ENCODE data around the gene ACTG1. TPM values are rescaled to one million over a fixed set of nuclear protein-coding genes. Genes with fewer than 3 reads are reported as not detected.

ACTG1 gene
- total RNA-seq, 1 donor from 2014 or later, result 1,613 TPM

DNA sequence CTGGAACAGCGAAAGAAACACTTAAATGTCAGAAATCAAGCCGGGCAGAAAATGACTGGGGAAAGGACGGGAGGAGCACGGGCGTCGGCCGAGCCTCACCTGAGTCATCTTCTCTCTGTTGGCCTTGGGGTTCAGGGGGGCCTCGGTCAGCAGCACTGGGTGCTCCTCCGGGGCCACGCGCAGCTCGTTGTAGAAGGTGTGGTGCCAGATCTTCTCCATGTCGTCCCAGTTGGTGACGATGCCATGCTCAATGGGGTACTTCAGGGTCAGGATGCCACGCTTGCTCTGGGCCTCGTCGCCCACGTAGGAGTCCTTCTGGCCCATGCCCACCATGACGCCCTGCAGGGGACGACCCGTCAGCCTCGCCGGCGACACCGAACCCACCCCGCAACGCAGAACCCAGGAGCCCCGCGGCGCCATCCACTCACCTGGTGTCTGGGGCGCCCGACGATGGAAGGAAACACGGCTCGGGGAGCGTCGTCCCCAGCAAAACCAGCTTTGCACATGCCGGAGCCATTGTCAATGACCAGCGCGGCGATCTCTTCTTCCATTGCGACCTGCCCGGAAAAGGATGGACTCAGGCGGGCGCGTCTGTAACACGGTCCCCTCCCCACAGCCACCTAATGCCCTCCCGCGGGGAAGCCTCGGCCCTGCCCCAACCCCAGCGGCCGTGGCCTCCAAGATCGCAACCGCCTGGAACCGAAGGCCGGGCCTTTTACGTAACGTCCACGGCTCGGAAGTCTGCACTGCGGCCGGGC is 616 bp downstream of the ACTG1 start:
- H3K36me3 ChIP-seq (ENCODE audit: control insufficient read depth in 3 of 3, insufficient read depth in 3 of 3, low read length in 3 of 3), result peaks cover 33 to 38% (median 35%) of the 10 kb centered on the region in 3 donors
- H3K4me3 ChIP-seq (ENCODE audit: low read length in 3 of 3), result peak overlapping the region; percentile 92 to 97 (median 94)
- peaks cover 35 to 57% (median 38%) of the 10 kb centered on the region in 3 donors for H3K4me1 ChIP-seq (ENCODE audit: control insufficient read depth in 3 of 3, insufficient read depth in 3 of 3, low read length in 3 of 3)
- peak overlapping the region; percentile 89 to 93 (median 93) for H3K9ac ChIP-seq (ENCODE audit: low read depth in 1 of 3, low read length in 3 of 3)
- H3K27me3 ChIP-seq (ENCODE audit: control insufficient read depth in 3 of 3, insufficient read depth in 3 of 3, low read length in 3 of 3), result no peaks in the 10 kb centered on the region
- H3K27ac ChIP-seq (ENCODE audit: low read depth, low read length), result peak overlapping the region; percentile 90
- peaks cover 0 to 2% (median 0%) of the 10 kb centered on the region in 3 donors for H3K9me3 ChIP-seq (ENCODE audit: control insufficient read depth in 3 of 3, low read length in 3 of 3)

DNA sequence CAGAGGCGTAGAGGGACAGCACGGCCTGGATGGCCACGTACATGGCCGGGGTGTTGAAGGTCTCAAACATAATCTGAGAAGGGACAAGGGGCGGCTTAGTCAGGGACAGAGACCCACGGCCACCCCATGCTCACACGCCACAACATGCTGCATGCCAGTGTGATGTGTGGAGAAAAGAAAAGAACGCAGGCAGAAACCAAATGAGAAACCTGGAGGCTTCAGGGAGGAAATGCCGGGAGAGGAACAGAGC is 1.1 kb downstream of the ACTG1 start:
- H3K4me3 ChIP-seq (ENCODE audit: low read length in 3 of 3), result peak overlapping the region; percentile 92 to 97 (median 94)
- H3K36me3 ChIP-seq (ENCODE audit: control insufficient read depth in 3 of 3, insufficient read depth in 3 of 3, low read length in 3 of 3), result peaks cover 33 to 38% (median 35%) of the 10 kb centered on the region in 3 donors
- peak overlapping the region; percentile 90 for H3K27ac ChIP-seq (ENCODE audit: low read depth, low read length)
- H3K9ac ChIP-seq (ENCODE audit: low read depth in 1 of 3, low read length in 3 of 3), result peak overlapping the region; percentile 89 to 93 (median 93)
- no peaks in the 10 kb centered on the region for H3K27me3 ChIP-seq (ENCODE audit: control insufficient read depth in 3 of 3, insufficient read depth in 3 of 3, low read length in 3 of 3)
- peaks cover 31 to 52% (median 36%) of the 10 kb centered on the region in 3 donors for H3K4me1 ChIP-seq (ENCODE audit: control insufficient read depth in 3 of 3, insufficient read depth in 3 of 3, low read length in 3 of 3)
- H3K9me3 ChIP-seq (ENCODE audit: control insufficient read depth in 3 of 3, low read length in 3 of 3), result peaks cover 0 to 2% (median 0%) of the 10 kb centered on the region in 3 donors

DNA sequence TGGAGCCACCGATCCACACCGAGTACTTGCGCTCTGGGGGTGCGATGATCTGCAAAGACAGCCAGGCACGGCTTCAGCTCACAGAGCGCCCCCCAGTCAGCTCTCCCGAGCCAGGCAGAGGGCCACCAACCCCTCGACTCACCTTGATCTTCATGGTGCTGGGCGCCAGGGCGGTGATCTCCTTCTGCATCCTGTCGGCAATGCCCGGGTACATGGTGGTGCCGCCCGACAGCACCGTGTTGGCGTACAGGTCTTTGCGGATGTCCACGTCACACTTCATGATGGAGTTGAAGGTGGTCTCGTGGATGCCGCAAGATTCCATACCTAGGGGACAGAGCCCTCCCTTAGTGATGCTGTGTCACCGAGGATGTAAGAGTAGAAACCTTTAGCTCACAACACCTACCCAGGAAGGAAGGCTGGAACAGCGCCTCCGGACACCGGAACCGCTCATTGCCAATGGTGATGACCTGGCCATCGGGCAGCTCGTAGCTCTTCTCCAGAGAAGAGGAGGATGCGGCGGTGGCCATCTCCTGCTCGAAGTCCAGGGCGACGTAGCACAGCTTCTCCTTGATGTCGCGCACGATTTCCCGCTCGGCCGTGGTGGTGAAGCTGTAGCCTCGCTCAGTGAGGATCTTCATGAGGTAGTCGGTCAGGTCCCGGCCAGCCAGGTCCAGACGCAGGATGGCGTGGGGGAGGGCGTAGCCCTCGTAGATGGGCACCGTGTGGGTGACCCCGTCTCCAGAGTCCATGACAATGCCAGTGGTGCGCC is 1.6 kb downstream of the ACTG1 start:
- Histone ChIP-seq H3K27me3 (ENCODE audit: control insufficient read depth in 3 of 3, insufficient read depth in 3 of 3, low read length in 3 of 3) (no peaks in the 10 kb centered on the region), H3K36me3 (ENCODE audit: control insufficient read depth in 3 of 3, insufficient read depth in 3 of 3, low read length in 3 of 3) (peaks cover 33 to 38% (median 35%) of the 10 kb centered on the region in 3 donors), H3K9ac (ENCODE audit: low read depth in 1 of 3, low read length in 3 of 3) (peak overlapping the region; percentile 89 to 93 (median 93)), H3K4me1 (ENCODE audit: control insufficient read depth in 3 of 3, insufficient read depth in 3 of 3, low read length in 3 of 3) (peaks cover 26 to 47% (median 31%) of the 10 kb centered on the region in 3 donors), H3K27ac (ENCODE audit: low read depth, low read length) (peak overlapping the region; percentile 90), H3K9me3 (ENCODE audit: control insufficient read depth in 3 of 3, low read length in 3 of 3) (peaks cover 0 to 2% (median 0%) of the 10 kb centered on the region in 3 donors), H3K4me3 (ENCODE audit: low read length in 3 of 3) (peak overlapping the region; percentile 92 to 97 (median 94))

DNA sequence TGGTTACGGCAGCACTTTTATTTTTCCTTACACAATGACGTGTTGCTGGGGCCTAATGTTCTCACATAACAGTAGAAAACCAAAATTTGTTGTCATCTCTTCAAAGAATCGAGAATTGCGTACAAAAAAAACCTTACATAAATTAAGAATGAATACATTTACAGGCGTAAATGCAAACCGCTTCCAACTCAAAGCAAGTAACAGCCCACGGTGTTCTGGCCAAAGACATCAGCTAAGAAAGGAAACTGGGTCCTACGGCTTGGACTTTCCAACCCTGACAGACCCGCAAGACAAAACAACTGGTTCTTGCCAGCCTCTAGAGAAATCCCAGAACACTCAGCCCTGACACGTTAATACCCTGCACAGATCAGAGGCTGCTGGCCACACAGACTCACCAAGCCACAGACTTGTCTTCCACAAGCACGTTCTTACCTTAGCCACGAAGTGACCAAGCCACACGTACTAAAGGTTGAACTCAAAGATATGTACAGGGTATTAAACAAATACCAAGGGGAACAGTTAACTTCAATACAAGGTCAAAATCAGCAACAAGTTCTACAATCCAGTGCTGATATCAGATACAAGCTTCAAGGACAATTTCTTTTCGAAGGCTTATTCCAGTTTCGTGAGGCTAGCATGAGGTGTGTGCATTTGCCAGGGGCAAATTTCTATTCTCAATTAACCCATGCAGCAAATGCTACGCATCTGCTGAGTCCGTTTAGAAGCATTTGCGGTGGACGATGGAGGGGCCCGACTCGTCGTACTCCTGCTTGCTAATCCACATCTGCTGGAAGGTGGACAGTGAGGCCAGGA is 2.4 kb downstream of the ACTG1 start:
- peak overlapping the region; percentile 89 to 93 (median 93) for H3K9ac ChIP-seq (ENCODE audit: low read depth in 1 of 3, low read length in 3 of 3)
- H3K36me3 ChIP-seq (ENCODE audit: control insufficient read depth in 3 of 3, insufficient read depth in 3 of 3, low read length in 3 of 3), result peaks cover 33 to 38% (median 35%) of the 10 kb centered on the region in 3 donors
- H3K27ac ChIP-seq (ENCODE audit: low read depth, low read length), result peak overlapping the region; percentile 37
- peaks cover 0 to 2% (median 0%) of the 10 kb centered on the region in 3 donors for H3K9me3 ChIP-seq (ENCODE audit: control insufficient read depth in 3 of 3, low read length in 3 of 3)
- peak overlapping the region; percentile 92 to 97 (median 94) for H3K4me3 ChIP-seq (ENCODE audit: low read length in 3 of 3)
- H3K27me3 ChIP-seq (ENCODE audit: control insufficient read depth in 3 of 3, insufficient read depth in 3 of 3, low read length in 3 of 3), result no peaks in the 10 kb centered on the region
- peaks cover 18 to 39% (median 24%) of the 10 kb centered on the region in 3 donors for H3K4me1 ChIP-seq (ENCODE audit: control insufficient read depth in 3 of 3, insufficient read depth in 3 of 3, low read length in 3 of 3)

DNA sequence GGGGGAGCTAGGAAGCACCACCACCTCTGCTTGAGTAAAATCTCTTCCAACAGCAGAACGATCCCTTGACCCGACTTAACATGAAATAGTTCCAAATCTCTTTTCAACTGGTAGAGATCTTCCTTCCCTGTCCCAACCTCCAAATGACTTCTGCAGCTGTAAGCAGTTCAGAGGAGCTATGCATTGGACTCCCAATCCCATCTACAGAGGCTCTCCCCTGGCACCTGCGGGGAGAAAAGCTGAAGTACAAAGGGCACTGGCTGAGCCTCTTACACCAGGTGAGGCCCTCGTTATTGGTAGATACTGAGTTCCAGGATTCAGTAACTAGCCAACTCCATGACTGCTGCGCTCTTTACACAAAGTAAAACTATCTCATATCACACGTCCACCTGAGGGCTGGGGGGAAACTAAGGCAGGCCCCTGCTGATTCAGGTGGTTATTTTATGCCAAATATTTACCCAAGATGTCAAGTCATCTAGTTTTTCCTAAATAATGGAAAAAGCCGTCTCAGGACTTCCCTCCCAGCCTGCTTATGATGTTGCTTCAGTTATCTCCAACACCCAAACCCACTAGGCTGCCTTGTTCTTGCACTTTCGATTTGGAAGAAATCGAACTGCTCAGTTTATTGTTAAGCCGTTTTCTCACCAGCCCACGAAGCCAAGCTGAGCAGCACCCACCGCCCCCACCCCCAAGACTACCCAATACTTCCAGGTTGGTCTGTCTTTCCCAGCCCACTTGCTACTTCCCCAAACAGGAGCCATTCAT is 3.2 kb downstream of the ACTG1 start:
- Histone ChIP-seq H3K9ac (ENCODE audit: low read depth in 1 of 3, low read length in 3 of 3) (peak overlapping the region; percentile 89 to 93 (median 93)), H3K36me3 (ENCODE audit: control insufficient read depth in 3 of 3, insufficient read depth in 3 of 3, low read length in 3 of 3) (peaks cover 33 to 38% (median 35%) of the 10 kb centered on the region in 3 donors), H3K27me3 (ENCODE audit: control insufficient read depth in 3 of 3, insufficient read depth in 3 of 3, low read length in 3 of 3) (no peaks in the 10 kb centered on the region), H3K4me3 (ENCODE audit: low read length in 3 of 3) (peak overlapping the region; percentile 92 to 97 (median 94)), H3K27ac (ENCODE audit: low read depth, low read length) (peak overlapping the region; percentile 37), H3K4me1 (ENCODE audit: control insufficient read depth in 3 of 3, insufficient read depth in 3 of 3, low read length in 3 of 3) (peaks cover 18 to 38% (median 24%) of the 10 kb centered on the region in 3 donors), H3K9me3 (ENCODE audit: control insufficient read depth in 3 of 3, low read length in 3 of 3) (peaks cover 0 to 2% (median 0%) of the 10 kb centered on the region in 3 donors)

DNA sequence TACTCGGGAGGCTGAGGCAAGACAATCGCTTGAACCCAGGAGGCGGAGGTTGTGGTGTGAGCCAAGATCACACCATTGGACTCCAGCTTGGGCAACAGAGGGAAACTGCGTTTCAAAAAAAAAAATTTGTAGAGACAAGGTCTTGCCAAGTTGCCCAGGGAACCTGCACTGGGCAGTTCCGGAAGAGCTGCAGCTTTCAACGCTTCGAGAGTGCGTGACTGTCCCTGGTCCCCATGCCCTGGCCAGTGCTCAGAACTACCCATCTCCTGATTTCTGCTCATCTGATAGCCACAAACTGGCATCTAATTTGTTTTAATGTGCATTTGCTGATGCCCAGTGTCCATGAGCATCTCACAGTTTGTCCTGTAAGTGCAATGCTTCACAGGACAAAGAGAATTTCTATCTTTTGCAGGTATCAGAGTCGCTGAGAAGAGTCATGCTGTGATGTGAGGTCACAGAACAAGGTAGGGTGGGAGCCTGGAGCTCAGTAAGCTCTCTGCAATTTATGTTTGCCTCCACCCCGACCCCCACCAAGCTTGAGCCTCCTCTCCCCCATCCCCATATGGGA is 3.9 kb downstream of the ACTG1 start:
- Histone ChIP-seq H3K9ac (ENCODE audit: low read depth in 1 of 3, low read length in 3 of 3) (peak overlapping the region in 2 of 3 donors; percentile 93), H3K9me3 (ENCODE audit: control insufficient read depth in 3 of 3, low read length in 3 of 3) (peaks cover 0 to 2% (median 0%) of the 10 kb centered on the region in 3 donors), H3K36me3 (ENCODE audit: control insufficient read depth in 3 of 3, insufficient read depth in 3 of 3, low read length in 3 of 3) (peaks cover 33 to 38% (median 35%) of the 10 kb centered on the region in 3 donors), H3K4me1 (ENCODE audit: control insufficient read depth in 3 of 3, insufficient read depth in 3 of 3, low read length in 3 of 3) (peaks cover 18 to 35% (median 24%) of the 10 kb centered on the region in 3 donors), H3K4me3 (ENCODE audit: low read length in 3 of 3) (peak overlapping the region; percentile 92 to 97 (median 94)), H3K27ac (ENCODE audit: low read depth, low read length) (peak overlapping the region; percentile 37), H3K27me3 (ENCODE audit: control insufficient read depth in 3 of 3, insufficient read depth in 3 of 3, low read length in 3 of 3) (no peaks in the 10 kb centered on the region)

DNA sequence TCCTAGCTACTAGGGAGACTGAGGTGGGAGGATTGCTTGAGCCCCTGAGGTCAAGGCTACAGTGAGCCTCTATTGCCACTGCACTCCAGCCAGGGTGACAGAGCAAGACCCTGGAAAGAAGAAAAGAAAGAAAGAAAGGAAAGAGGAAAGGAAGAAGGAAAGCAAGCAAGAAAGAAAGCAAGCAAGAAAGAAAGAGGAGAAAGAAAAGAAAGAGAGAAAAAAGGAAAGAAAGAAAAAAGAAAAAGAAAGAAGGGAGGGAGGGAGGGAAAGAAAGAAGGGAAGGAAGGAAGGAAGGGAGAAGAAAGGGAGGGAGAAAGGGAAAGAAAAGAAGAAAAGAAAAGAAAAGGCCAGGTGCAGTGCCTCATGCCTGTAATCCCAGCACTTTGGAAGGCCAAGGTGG is 9.0 kb downstream of the ACTG1 start:
- no peak overlapping the region for H3K27ac ChIP-seq (ENCODE audit: low read depth, low read length)
- peaks cover 1 to 5% (median 2%) of the 10 kb centered on the region in 3 donors for H3K4me1 ChIP-seq (ENCODE audit: control insufficient read depth in 3 of 3, insufficient read depth in 3 of 3, low read length in 3 of 3)
- peaks cover under 1 to 1% (median under 1%) of the 10 kb centered on the region in 3 donors for H3K36me3 ChIP-seq (ENCODE audit: control insufficient read depth in 3 of 3, insufficient read depth in 3 of 3, low read length in 3 of 3)
- H3K4me3 ChIP-seq (ENCODE audit: low read length in 3 of 3), result no peak overlapping the region
- H3K27me3 ChIP-seq (ENCODE audit: control insufficient read depth in 3 of 3, insufficient read depth in 3 of 3, low read length in 3 of 3), result no peaks in the 10 kb centered on the region
- H3K9ac ChIP-seq (ENCODE audit: low read depth in 1 of 3, low read length in 3 of 3), result no peak overlapping the region
- peaks cover 0 to 2% (median 0%) of the 10 kb centered on the region in 3 donors for H3K9me3 ChIP-seq (ENCODE audit: control insufficient read depth in 3 of 3, low read length in 3 of 3)

DNA sequence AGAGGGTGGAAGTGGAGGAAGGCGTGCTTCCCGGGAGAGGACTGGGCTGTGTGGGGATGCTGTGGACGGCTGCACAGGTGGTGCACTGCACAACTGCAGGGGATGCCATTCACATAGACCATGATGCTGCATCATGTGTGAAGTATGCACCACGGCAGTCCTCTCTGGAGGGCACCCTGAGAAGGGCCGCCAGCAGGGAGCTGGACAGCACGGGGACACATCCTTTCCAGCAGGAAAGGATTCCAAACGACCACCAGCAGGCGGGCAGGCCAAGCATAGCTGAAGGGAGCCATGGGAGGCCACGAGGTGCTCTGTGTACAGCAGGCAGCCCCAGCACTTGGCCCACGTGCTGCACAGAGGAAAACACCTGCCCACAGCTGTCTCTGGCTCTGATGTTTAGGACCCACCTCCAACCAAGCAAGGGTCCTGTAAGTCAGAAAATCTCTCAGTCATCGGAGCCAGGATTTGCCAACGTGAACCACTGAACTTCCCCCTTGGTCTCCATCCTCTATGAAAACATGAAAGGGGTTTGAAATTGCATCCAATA is 10.1 kb downstream of the ACTG1 start:
- Histone ChIP-seq H3K36me3 (ENCODE audit: control insufficient read depth in 3 of 3, insufficient read depth in 3 of 3, low read length in 3 of 3) (no peaks in the 10 kb centered on the region), H3K9ac (ENCODE audit: low read depth in 1 of 3, low read length in 3 of 3) (no peak overlapping the region), H3K4me3 (ENCODE audit: low read length in 3 of 3) (no peak overlapping the region), H3K4me1 (ENCODE audit: control insufficient read depth in 3 of 3, insufficient read depth in 3 of 3, low read length in 3 of 3) (peaks cover 0 to 3% (median 0%) of the 10 kb centered on the region in 3 donors), H3K9me3 (ENCODE audit: control insufficient read depth in 3 of 3, low read length in 3 of 3) (no peaks in the 10 kb centered on the region), H3K27ac (ENCODE audit: low read depth, low read length) (no peak overlapping the region), H3K27me3 (ENCODE audit: control insufficient read depth in 3 of 3, insufficient read depth in 3 of 3, low read length in 3 of 3) (no peaks in the 10 kb centered on the region)
